OCI-LY3 (cell line): ENCODE results near the gene ZNF710.

ENCODE experiments used
- H2AFZ ChIP-seq: fragments of 200-600, 300-600 bp; shearing (Covaris generic); 2 replicates; pipeline ENCODE4 v1.6.0; 2014; ENCODE audit warnings: antibody characterized with exemption, low read depth, low read length
- H3K27ac ChIP-seq: fragments of 200-600, 300-600 bp; sonication (generic); 2 replicates; pipeline ENCODE4 v1.5.1; 2014; ENCODE audit warnings: mild to moderate bottlenecking, low read length, moderate library complexity, mixed read lengths
- H3K27me3 ChIP-seq: fragments of 200-600, 300-600 bp; sonication (generic); 2 replicates; pipeline ENCODE4 v1.6.1; 2014; ENCODE audit warnings: low read depth, low read length, mixed read lengths
- H3K36me3 ChIP-seq: fragments of 200-600, 300-600 bp; sonication (generic); replicated peaks from 2 replicates; pipeline ENCODE3; 2014; ENCODE audit warnings: low read depth, low read length, mixed read lengths
- H3K4me1 ChIP-seq: fragments of 300-600, 200-600 bp; sonication (generic); 2 replicates; pipeline ENCODE4 v1.6.1; 2014; ENCODE audit warnings: low read length, mixed read lengths
- H3K4me2 ChIP-seq: fragments of 200-600, 300-600 bp; sonication (generic); 2 replicates; pipeline ENCODE4 v1.6.1; 2014; ENCODE audit warnings: low read length, mixed read lengths
- H3K4me3 ChIP-seq: fragments of 300-600, 200-600 bp; sonication (generic); 2 replicates; pipeline ENCODE4 v1.5.1; 2014; ENCODE audit warnings: antibody characterized with exemption, mild to moderate bottlenecking, low read length, moderate library complexity
- H3K79me2 ChIP-seq: fragments of 300-600, 200-600 bp; shearing (Covaris generic); 2 replicates; pipeline ENCODE4 v1.6.1; 2014; ENCODE audit warnings: mild to moderate bottlenecking, low read length, mixed read lengths
- H3K9ac ChIP-seq: fragments of 300-600, 200-600 bp; shearing (Covaris generic); 2 replicates; pipeline ENCODE4 v1.6.0; 2014; ENCODE audit warnings: mild to moderate bottlenecking, low read length, moderate library complexity
- H3K9me3 ChIP-seq: fragments of 200-600, 300-600 bp; shearing (Covaris generic); 2 replicates; pipeline ENCODE4 v1.6.1; 2014; ENCODE audit warnings: low read length, mixed read lengths; ENCODE audit not compliant: insufficient read depth
- H4K20me1 ChIP-seq: fragments of 200-600, 300-600 bp; sonication (generic); 2 replicates; pipeline ENCODE4 v1.6.1; 2016; ENCODE audit warnings: low read length, mixed read lengths; ENCODE audit not compliant: insufficient read depth
- CTCF ChIP-seq: fragments of 200-600, 300-600 bp; sonication (generic); IDR thresholded peaks from 2 replicates; pipeline ENCODE4 v1.5.1; 2014; ENCODE audit warnings: antibody characterized with exemption, low read length, low read depth
- EZH2phosphoT487 ChIP-seq: fragments of 200-600 bp; shearing (Covaris generic); IDR thresholded peaks from 2 replicates; pipeline ENCODE4 v1.6.1; 2018; ENCODE audit warnings: antibody characterized with exemption, mixed run types, low read depth

ZNF710 gene

GRCh38 chr15:90039996-90040395 lies 38.9 kb downstream of the ZNF710 start:
- H3K4me3 ChIP-seq: no peak overlapping the region
- H3K4me1 ChIP-seq: peaks cover 85% of the 10 kb centered on the region
- H3K27ac ChIP-seq: peak overlapping the region; percentile 91
- no peak overlapping the region for H2AFZ ChIP-seq
- H3K79me2 ChIP-seq: peaks cover 98% of the 10 kb centered on the region
- TF ChIP-seq CTCF (no peak), EZH2phosphoT487 (no peak)
- H3K4me2 ChIP-seq: peak overlapping the region; percentile 26
- H3K9me3 ChIP-seq: no peaks in the 10 kb centered on the region
- H3K36me3 ChIP-seq: peaks cover 38% of the 10 kb centered on the region
- peak overlapping the region; percentile 10 for H3K9ac ChIP-seq
- no peaks in the 10 kb centered on the region for H3K27me3 ChIP-seq
- no peaks in the 10 kb centered on the region for H4K20me1 ChIP-seq

DNA sequence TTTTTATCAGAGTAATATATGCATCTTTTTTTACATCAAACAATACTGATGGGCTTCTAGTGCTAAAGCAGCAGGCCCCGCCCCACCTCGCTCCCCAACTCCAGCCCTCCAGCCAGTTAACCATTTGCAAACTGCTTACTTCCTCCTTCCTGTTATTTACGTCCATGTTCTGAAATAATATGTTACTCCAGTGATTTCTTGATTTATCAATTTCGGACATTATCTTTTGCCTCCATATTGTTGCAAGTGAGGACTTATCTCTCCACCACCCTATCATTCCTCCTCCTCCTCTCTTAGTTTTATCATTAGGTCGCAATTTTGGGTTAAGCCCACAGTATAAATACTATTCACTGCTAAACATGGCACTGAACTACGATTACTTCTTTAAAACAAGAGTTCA lies 39.5 kb downstream of the ZNF710 start:
- Histone ChIP-seq H3K9me3 (no peaks in the 10 kb centered on the region), H3K4me3 (no peak overlapping the region), H3K27ac (peak overlapping the region; percentile 91), H3K9ac (peak overlapping the region; percentile 10), H3K36me3 (peaks cover 43% of the 10 kb centered on the region), H4K20me1 (no peaks in the 10 kb centered on the region), H2AFZ (no peak overlapping the region), H3K4me2 (peak overlapping the region; percentile 26), H3K4me1 (peaks cover 89% of the 10 kb centered on the region), H3K27me3 (no peaks in the 10 kb centered on the region), H3K79me2 (peaks cover 98% of the 10 kb centered on the region)
- TF ChIP-seq CTCF (no peak), EZH2phosphoT487 (no peak)

DNA sequence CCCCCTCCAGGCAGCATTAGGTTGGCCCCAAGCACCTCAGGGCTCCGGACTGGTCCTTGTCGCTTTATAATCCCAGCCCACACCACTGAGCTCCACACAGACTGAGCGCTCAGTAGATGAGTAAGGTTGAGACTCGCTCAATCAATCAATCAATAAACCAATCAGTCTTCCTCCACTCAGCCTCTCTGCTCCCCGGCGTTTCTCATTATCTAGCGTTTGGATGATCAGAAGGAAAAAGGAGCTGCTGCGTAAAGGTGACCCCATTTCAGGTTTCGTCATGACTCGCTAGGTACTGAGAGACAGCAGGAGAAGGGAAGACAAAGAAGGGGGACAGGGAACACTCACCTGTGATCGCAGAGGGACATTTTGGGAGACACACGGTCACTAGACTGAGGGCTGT lies 41.2 kb downstream of the ZNF710 start:
- H3K4me1 ChIP-seq: peaks cover 94% of the 10 kb centered on the region
- H3K27ac ChIP-seq: 0 out of 2 replicates have a peak overlapping the region, but pooled peaks have one; percentile 95
- H3K79me2 ChIP-seq: peaks cover 99% of the 10 kb centered on the region

GRCh38 chr15:90042766-90043529 lies 41.8 kb downstream of the ZNF710 start:
- no peak overlapping the region for H3K4me2 ChIP-seq
- no peaks in the 10 kb centered on the region for H3K27me3 ChIP-seq
- H2AFZ ChIP-seq: no peak overlapping the region
- no peaks in the 10 kb centered on the region for H3K9me3 ChIP-seq
- H3K9ac ChIP-seq: no peak overlapping the region
- no peaks in the 10 kb centered on the region for H4K20me1 ChIP-seq
- no peak for TF ChIP-seq CTCF
- no peak for TF ChIP-seq EZH2phosphoT487
- peaks cover 28% of the 10 kb centered on the region for H3K36me3 ChIP-seq
- peaks cover 99% of the 10 kb centered on the region for H3K79me2 ChIP-seq
- H3K4me3 ChIP-seq: no peak overlapping the region
- peak overlapping the region; percentile 95 for H3K27ac ChIP-seq
- peaks cover 94% of the 10 kb centered on the region for H3K4me1 ChIP-seq

More for the DNA sequence above, 41.2 kb downstream of the ZNF710 start:
- Histone ChIP-seq H3K4me2 (no peak overlapping the region), H2AFZ (no peak overlapping the region), H3K27me3 (no peaks in the 10 kb centered on the region), H3K4me3 (no peak overlapping the region), H4K20me1 (no peaks in the 10 kb centered on the region), H3K36me3 (peaks cover 31% of the 10 kb centered on the region), H3K9me3 (no peaks in the 10 kb centered on the region), H3K9ac (no peak overlapping the region)
- TF ChIP-seq CTCF (no peak), EZH2phosphoT487 (no peak)
